ENCODE measurements around the gene DDX46. TPM values are rescaled to one million over a fixed set of nuclear protein-coding genes. Genes with fewer than 3 reads are reported as not detected.
"Not testable (repeated sequence)": the region's sequence is repeated elsewhere in the genome, so short reads cannot be mapped to it uniquely, and the experiment has no call there.

The DDX46 gene
- total RNA-seq: 38.0 TPM

- H3K9me3 ChIP-seq (ENCODE audit: low read depth, low read length): no peaks in the 10 kb centered on the region
- peak within 1 kb of the TSS; percentile 96 for H3K4me3 ChIP-seq (ENCODE audit: low read length)
- no peaks in the 10 kb centered on the region for H3K27me3 ChIP-seq (ENCODE audit: insufficient read depth, low read length)
- H3K4me1 ChIP-seq (ENCODE audit: insufficient read depth, low read length): peaks cover 38% of the 10 kb centered on the region
Measured at GRCh38 chr5:134758504-134759341, at the start of gene DDX46. DDX46 (plus strand) TSS chr5:134758779; CDS start chr5:134758939, 160 bp downstream.

- H3K27me3 ChIP-seq (ENCODE audit: insufficient read depth, low read length): no peaks in the 10 kb centered on the region
Measured at GRCh38 chr5:134714120-134714519, 44.5 kb upstream of the DDX46 start.

GRCh38 chr5:134714541-134714940, 44.0 kb upstream of the DDX46 start:
- Histone ChIP-seq H3K27me3 (ENCODE audit: insufficient read depth, low read length) (no peaks in the 10 kb centered on the region), H3K4me3 (ENCODE audit: low read length) (no peak overlapping the region), H3K9me3 (ENCODE audit: low read depth, low read length) (no peaks in the 10 kb centered on the region), H3K4me1 (ENCODE audit: insufficient read depth, low read length) (no peaks in the 10 kb centered on the region)

More at GRCh38 chr5:134714120-134714519, 44.5 kb upstream of the DDX46 start:
- no peaks in the 10 kb centered on the region for H3K9me3 ChIP-seq (ENCODE audit: low read depth, low read length)
- no peak overlapping the region for H3K4me3 ChIP-seq (ENCODE audit: low read length)
- no peaks in the 10 kb centered on the region for H3K4me1 ChIP-seq (ENCODE audit: insufficient read depth, low read length)

GRCh38 chr5:134715466-134715865, 43.1 kb upstream of the DDX46 start:
- not testable (repeated sequence) for H3K4me1 ChIP-seq (ENCODE audit: insufficient read depth, low read length); H3K27me3 ChIP-seq (ENCODE audit: insufficient read depth, low read length); H3K4me3 ChIP-seq (ENCODE audit: low read length); H3K9me3 ChIP-seq (ENCODE audit: low read depth, low read length)

DNA sequence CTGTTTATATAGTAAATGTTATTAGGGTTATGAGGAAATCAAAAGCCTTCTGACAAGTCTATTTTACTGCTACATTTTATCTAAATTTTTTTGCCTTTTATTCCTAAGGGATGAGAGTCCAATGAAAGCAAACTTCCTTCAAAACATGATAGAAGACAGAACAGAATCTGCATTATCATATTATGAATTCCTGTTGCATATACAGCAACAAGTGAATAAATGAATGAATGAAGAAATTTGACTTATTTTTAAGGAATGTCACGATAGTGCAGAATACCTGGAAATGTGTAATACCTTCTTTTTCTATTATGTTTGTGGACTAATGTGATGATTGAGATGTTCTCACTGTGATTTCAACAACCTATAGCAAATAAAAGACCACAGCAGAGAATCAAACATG, 33.7 kb upstream of the DDX46 start:
- Histone ChIP-seq H3K27me3 (ENCODE audit: insufficient read depth, low read length) (no peaks in the 10 kb centered on the region), H3K4me1 (ENCODE audit: insufficient read depth, low read length) (no peaks in the 10 kb centered on the region), H3K9me3 (ENCODE audit: low read depth, low read length) (no peaks in the 10 kb centered on the region), H3K4me3 (ENCODE audit: low read length) (no peak overlapping the region)

GRCh38 chr5:134732819-134733218, 25.8 kb upstream of the DDX46 start:
- H3K4me1 ChIP-seq (ENCODE audit: insufficient read depth, low read length): peaks cover 29% of the 10 kb centered on the region
- H3K9me3 ChIP-seq (ENCODE audit: low read depth, low read length): no peaks in the 10 kb centered on the region
- H3K4me3 ChIP-seq (ENCODE audit: low read length): no peak overlapping the region
- H3K27me3 ChIP-seq (ENCODE audit: insufficient read depth, low read length): no peaks in the 10 kb centered on the region

DNA sequence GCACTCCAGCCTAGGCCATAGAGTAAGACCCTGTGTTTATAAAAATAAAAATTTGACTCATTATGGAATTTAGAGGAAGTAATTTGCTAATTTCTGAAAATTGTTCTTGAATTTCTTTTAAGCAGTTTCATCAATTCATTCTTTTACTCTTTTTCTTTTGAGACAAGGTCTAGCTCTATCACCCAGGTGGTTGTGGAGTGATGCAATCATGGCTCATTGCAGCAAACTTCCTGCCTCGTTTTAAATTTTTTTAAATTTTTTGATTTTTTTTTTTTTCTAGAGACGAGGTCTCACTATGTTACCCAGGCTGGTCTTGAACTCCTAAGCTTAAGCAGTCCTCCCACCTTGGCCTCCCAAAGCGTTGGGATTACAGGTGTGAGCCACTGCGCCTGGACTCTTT, 23.3 kb upstream of the DDX46 start:
- Histone ChIP-seq H3K9me3 (ENCODE audit: low read depth, low read length) (no peaks in the 10 kb centered on the region), H3K4me3 (ENCODE audit: low read length) (no peak overlapping the region), H3K27me3 (ENCODE audit: insufficient read depth, low read length) (no peaks in the 10 kb centered on the region), H3K4me1 (ENCODE audit: insufficient read depth, low read length) (peaks cover 45% of the 10 kb centered on the region)

DNA sequence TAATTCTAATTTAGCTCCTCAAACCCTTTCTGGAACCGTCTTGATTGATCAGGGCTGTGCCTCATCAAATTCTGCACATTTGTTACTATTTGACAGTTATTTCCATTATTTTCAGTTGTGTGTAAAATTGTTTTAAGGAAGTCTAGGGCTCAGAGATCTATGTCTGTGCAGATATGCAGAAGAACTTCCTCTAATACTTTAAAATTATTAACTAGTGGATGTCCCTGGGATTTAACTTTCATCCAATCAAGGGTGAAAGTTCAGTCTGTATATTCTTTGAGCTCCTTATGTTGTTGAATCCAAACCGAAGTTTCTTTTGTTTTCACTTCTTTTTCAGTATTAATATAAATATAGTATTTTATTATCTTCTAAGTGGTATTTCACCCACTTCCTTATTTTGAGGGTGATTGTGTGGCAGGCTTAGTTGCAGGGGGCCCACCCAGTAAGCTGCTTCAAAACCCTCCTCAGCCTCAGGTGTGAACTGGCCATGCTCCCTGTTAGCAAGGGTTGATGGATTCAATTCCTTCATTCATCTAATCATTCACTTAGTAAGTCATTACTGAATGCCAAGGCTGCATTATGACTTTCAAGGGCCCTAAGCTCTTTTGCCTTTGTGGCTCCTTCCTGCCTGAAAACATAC, 22.3 kb upstream of the DDX46 start:
- Histone ChIP-seq H3K4me1 (ENCODE audit: insufficient read depth, low read length) (peaks cover 49% of the 10 kb centered on the region), H3K27me3 (ENCODE audit: insufficient read depth, low read length) (no peaks in the 10 kb centered on the region), H3K4me3 (ENCODE audit: low read length) (no peak overlapping the region), H3K9me3 (ENCODE audit: low read depth, low read length) (no peaks in the 10 kb centered on the region)

- peak within 1 kb of the TSS; percentile 97 for H3K4me3 ChIP-seq (ENCODE audit: low read length)
- peaks cover 49% of the 10 kb centered on the region for H3K4me1 ChIP-seq (ENCODE audit: insufficient read depth, low read length)
- no peaks in the 10 kb centered on the region for H3K9me3 ChIP-seq (ENCODE audit: low read depth, low read length)
- H3K27me3 ChIP-seq (ENCODE audit: insufficient read depth, low read length): no peaks in the 10 kb centered on the region
Measured at GRCh38 chr5:134738133-134738962, 20.2 kb upstream of the DDX46 start, which contains the start of gene CAMLG. CAMLG (plus strand) TSS chr5:134738548; CDS start chr5:134738621, 73 bp downstream.

DNA sequence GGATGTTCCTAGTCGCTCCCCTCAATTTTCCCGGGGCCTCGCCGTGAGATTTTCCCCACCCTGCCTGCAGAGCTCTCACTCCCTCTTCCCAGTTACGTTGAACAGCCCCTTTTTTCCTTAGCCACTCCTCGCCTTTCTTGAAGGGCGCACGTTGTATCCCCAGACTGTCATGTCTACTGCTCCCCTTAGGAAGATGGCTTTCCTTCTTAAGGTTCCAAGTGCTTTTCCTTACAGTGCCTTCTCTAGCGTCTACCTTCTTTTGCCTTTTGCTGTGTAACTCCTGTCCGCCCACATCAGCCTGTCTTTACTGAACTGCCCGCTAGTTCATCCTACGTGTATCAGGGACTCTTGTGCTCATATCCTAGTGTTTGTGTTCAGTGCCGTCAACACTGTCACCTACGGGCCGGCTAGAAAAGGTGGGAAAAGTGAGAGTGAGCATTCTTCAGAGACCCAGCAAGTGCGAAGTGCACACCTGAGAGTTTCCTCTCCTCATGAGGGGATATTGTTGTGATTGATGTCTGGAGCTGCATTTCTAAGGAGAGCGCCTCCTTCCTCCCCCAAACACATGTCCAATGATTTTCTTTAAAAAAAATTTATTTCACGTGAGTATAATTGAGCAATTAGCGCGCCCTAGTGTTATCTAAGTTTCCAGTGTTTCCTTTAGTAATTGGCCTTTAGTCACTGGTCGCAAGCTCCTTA, 19.5 kb upstream of the DDX46 start:
- no peaks in the 10 kb centered on the region for H3K27me3 ChIP-seq (ENCODE audit: insufficient read depth, low read length)
- no peaks in the 10 kb centered on the region for H3K9me3 ChIP-seq (ENCODE audit: low read depth, low read length)
- H3K4me1 ChIP-seq (ENCODE audit: insufficient read depth, low read length): peaks cover 49% of the 10 kb centered on the region
- peak overlapping the region; percentile 97 for H3K4me3 ChIP-seq (ENCODE audit: low read length)

GRCh38 chr5:134741052-134741451, 17.5 kb upstream of the DDX46 start:
- H3K27me3 ChIP-seq (ENCODE audit: insufficient read depth, low read length): no peaks in the 10 kb centered on the region
- peaks cover 36% of the 10 kb centered on the region for H3K4me1 ChIP-seq (ENCODE audit: insufficient read depth, low read length)
- no peaks in the 10 kb centered on the region for H3K9me3 ChIP-seq (ENCODE audit: low read depth, low read length)
- no peak overlapping the region for H3K4me3 ChIP-seq (ENCODE audit: low read length)

GRCh38 chr5:134742134-134742533, 16.4 kb upstream of the DDX46 start:
- peaks cover 26% of the 10 kb centered on the region for H3K4me1 ChIP-seq (ENCODE audit: insufficient read depth, low read length)
- H3K9me3 ChIP-seq (ENCODE audit: low read depth, low read length): no peaks in the 10 kb centered on the region
- H3K27me3 ChIP-seq (ENCODE audit: insufficient read depth, low read length): no peaks in the 10 kb centered on the region
- H3K4me3 ChIP-seq (ENCODE audit: low read length): no peak overlapping the region

- Histone ChIP-seq H3K9me3 (ENCODE audit: low read depth, low read length) (no peaks in the 10 kb centered on the region), H3K4me3 (ENCODE audit: low read length) (no peak overlapping the region), H3K4me1 (ENCODE audit: insufficient read depth, low read length) (no peaks in the 10 kb centered on the region), H3K27me3 (ENCODE audit: insufficient read depth, low read length) (no peaks in the 10 kb centered on the region)
Measured at GRCh38 chr5:134749415-134749814, 9.2 kb upstream of the DDX46 start.

DNA sequence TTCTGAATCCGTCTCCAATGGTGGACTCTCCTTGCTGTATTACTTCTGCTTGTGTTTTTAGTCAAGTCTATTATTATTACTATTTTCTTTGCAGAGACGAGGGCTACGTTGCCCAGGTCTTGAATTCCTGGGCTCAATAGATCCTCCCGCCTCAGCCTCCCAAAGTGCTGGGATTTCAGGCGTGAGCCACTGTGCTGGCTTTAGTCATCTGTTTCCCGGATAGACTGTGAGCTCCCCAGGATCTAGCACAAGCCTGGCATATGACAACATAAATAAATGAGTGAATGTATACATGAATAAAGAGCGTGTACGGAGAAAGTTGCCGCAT, 439 bp upstream of the DDX46 start:
- no peaks in the 10 kb centered on the region for H3K27me3 ChIP-seq (ENCODE audit: insufficient read depth, low read length)
- H3K9me3 ChIP-seq (ENCODE audit: low read depth, low read length): no peaks in the 10 kb centered on the region
- peaks cover 36% of the 10 kb centered on the region for H3K4me1 ChIP-seq (ENCODE audit: insufficient read depth, low read length)
- H3K4me3 ChIP-seq (ENCODE audit: low read length): peak overlapping the region; percentile 96

Data from mononuclear cell (primary cell).